ENCODE results near the gene UGT1A4. TPM values are rescaled to one million over a fixed set of nuclear protein-coding genes. Genes with fewer than 3 reads are reported as not detected.

The UGT1A4 gene
- total RNA-seq, 2 donors from 2014 or later: not detected

GRCh38 chr2:233820774-233821105 lies 102.2 kb downstream of the UGT1A4 start:
- no peaks in the 10 kb centered on the region for H3K9me3 Mint-ChIP-seq
- H3K4me3 Mint-ChIP-seq: no peak overlapping the region
- H3K4me1 Mint-ChIP-seq (ENCODE audit: low read depth in 2 of 2): no peaks in the 10 kb centered on the region
- ATAC-seq: no peak
- H3K36me3 Mint-ChIP-seq: no peaks in the 10 kb centered on the region
- peak; percentile 16 for DNase-seq (ENCODE audit: low spot score)
- peaks cover 12 to 14% of the 10 kb centered on the region in 2 donors for H3K27me3 Mint-ChIP-seq
- no peak overlapping the region for H3K27ac Mint-ChIP-seq

- ATAC-seq: no peak
- Mint-ChIP-seq H3K4me1 (ENCODE audit: low read depth in 2 of 2) (no peaks in the 10 kb centered on the region), H3K27me3 (peaks cover 11 to 12% of the 10 kb centered on the region in 2 donors), H3K4me3 (no peak overlapping the region), H3K9me3 (no peaks in the 10 kb centered on the region), H3K27ac (no peak overlapping the region), H3K36me3 (no peaks in the 10 kb centered on the region)
- DNase-seq (ENCODE audit: low spot score): peak; percentile 37
These were observed 102.7 kb downstream of the UGT1A4 start for GRCh38 chr2:233821196-233821595.

- Mint-ChIP-seq H3K27ac (no peak overlapping the region), H3K4me3 (no peak overlapping the region), H3K4me1 (ENCODE audit: low read depth in 2 of 2) (no peaks in the 10 kb centered on the region), H3K36me3 (no peaks in the 10 kb centered on the region), H3K27me3 (peaks cover 11 to 13% of the 10 kb centered on the region in 2 donors), H3K9me3 (no peaks in the 10 kb centered on the region)
- no peak for ATAC-seq
- DNase-seq (ENCODE audit: low spot score): peak; percentile 44
These were observed 103.2 kb downstream of the UGT1A4 start for GRCh38 chr2:233821709-233822100.

- Mint-ChIP-seq H3K9me3 (no peaks in the 10 kb centered on the region), H3K27me3 (peaks cover 10 to 11% of the 10 kb centered on the region in 2 donors), H3K27ac (no peak overlapping the region), H3K36me3 (no peaks in the 10 kb centered on the region), H3K4me1 (ENCODE audit: low read depth in 2 of 2) (no peaks in the 10 kb centered on the region), H3K4me3 (no peak overlapping the region)
- ATAC-seq: peak in 1 of 2 donors; percentile 2
- DNase-seq (ENCODE audit: low spot score): peak; percentile 56
These were observed 103.7 kb downstream of the UGT1A4 start for GRCh38 chr2:233822101-233822771.

Other genes starting within 250 kb of the UGT1A4 start
- gene USP40, start 152.0 kb upstream of the UGT1A4 start, total RNA-seq: 10 to 100 TPM; 20.6 to 23.3 TPM
- gene UGT1A8, start 101.1 kb upstream of the UGT1A4 start, total RNA-seq: not detected
- not detected for gene UGT1A10, start 82.3 kb upstream of the UGT1A4 start, total RNA-seq
- not detected for gene UGT1A9, start 46.8 kb upstream of the UGT1A4 start, total RNA-seq
- not detected for gene UGT1A7, start 36.8 kb upstream of the UGT1A4 start, total RNA-seq
- gene UGT1A6, start 25.8 kb upstream of the UGT1A4 start, total RNA-seq: not detected
- gene UGT1A5, start 5.8 kb upstream of the UGT1A4 start, total RNA-seq: not detected
- not detected for gene UGT1A3, start 10.3 kb downstream of the UGT1A4 start, total RNA-seq
- not detected for gene UGT1A1, start 41.5 kb downstream of the UGT1A4 start, total RNA-seq
- not detected for gene MROH2A, start 59.6 kb downstream of the UGT1A4 start, total RNA-seq
- 10 to 100 TPM; 35.6 to 76.6 TPM for gene HJURP, start 135.8 kb downstream of the UGT1A4 start, total RNA-seq
- not detected for gene TRPM8, start 198.6 kb downstream of the UGT1A4 start, total RNA-seq